Lower lobe of right lung (tissue), 2 donors: Measurements from ENCODE around the gene EIF4A2. TPM values are rescaled to one million over a fixed set of nuclear protein-coding genes. Genes with fewer than 3 reads are reported as not detected.

Source experiments
- ATAC-seq, 2 donors: fragments of 200-7000 bp; cut with Tn5 transposase; one replicate each; pipeline ENCODE4 v1.9.1; 2020 to 2022; ENCODE audit warnings: mild to moderate bottlenecking in 2 of 2, moderate library complexity in 2 of 2
- DNase-seq: peaks from one replicate; pipeline ENCODE4 v3.0.0-alpha.2; 2020
- H3K27ac ChIP-seq: fragments of 200-600 bp; one replicate; pipeline ENCODE4 v1.8.0; 2022
- H3K27me3 ChIP-seq: fragments of 200-600 bp; one replicate; pipeline ENCODE4 v1.8.0; 2022; ENCODE audit warnings: low read depth
- H3K36me3 ChIP-seq: fragments of 200-600 bp; one replicate; pipeline ENCODE4 v1.8.0; 2022; ENCODE audit warnings: mild to moderate bottlenecking
- H3K4me1 ChIP-seq: fragments of 200-600 bp; one replicate; pipeline ENCODE4 v1.8.0; 2022
- H3K4me3 ChIP-seq: fragments of 200-600 bp; one replicate; pipeline ENCODE4 v1.8.0; 2022; ENCODE audit warnings: mild to moderate bottlenecking
- H3K9me3 ChIP-seq: fragments of 200-600 bp; one replicate; pipeline ENCODE4 v1.8.0; 2022
- intact Hi-C: fragments of 100-400 bp; cut with DNase I; formaldehyde crosslinking; loops from one replicate; pipeline ENCODE4 v1.11.0; 2022
- total RNA-seq: library from RNA; stranded (reverse); fragmentation: NEBNext Ultra II Directional; extraction: Animal tissue kit (Norgen Biotek cat#: 25700); gene quantifications from one replicate; pipeline ENCODE4 v1.2.1, GENCODE V29; 2021
- TF ChIP-seq, protein P1 (sequence below): fragments of 200-600 bp; IDR thresholded peaks from one replicate; pipeline ENCODE4 v1.8.0; 2022; ENCODE audit warnings: antibody characterized with exemption, mild to moderate bottlenecking
- donor health status: DM: no; HTN: yes; CAD: no; lungs with severe emphysema.

Gene EIF4A2
- total RNA-seq, 1 donor from 2014 or later = 424 TPM

DNA sequence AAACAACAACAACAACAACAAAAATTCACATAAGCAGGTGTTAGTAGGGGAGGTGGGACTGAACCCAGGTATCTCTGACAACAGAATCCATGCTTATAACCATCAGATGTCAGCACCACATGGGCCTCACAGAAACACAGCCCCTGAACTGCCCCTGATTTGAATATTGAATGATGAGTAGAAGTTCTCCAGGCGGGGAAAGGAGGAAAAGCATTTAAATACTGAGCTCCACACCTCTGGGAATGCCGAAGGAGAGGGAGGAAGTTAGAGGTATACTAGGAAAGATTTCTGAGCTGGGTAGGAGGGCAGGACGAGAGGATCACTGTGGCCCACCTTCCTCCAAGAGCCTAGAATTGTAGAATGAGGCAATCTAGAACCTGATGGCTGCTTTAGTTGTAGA, 31.9 kb upstream of the EIF4A2 start:
- Histone ChIP-seq H3K36me3 (no peaks in the 10 kb centered on the region), H3K4me3 (no peak overlapping the region), H3K27me3 (no peaks in the 10 kb centered on the region), H3K9me3 (no peaks in the 10 kb centered on the region), H3K27ac (no peak overlapping the region), H3K4me1 (no peaks in the 10 kb centered on the region)
- TF ChIP-seq, protein P1, sequence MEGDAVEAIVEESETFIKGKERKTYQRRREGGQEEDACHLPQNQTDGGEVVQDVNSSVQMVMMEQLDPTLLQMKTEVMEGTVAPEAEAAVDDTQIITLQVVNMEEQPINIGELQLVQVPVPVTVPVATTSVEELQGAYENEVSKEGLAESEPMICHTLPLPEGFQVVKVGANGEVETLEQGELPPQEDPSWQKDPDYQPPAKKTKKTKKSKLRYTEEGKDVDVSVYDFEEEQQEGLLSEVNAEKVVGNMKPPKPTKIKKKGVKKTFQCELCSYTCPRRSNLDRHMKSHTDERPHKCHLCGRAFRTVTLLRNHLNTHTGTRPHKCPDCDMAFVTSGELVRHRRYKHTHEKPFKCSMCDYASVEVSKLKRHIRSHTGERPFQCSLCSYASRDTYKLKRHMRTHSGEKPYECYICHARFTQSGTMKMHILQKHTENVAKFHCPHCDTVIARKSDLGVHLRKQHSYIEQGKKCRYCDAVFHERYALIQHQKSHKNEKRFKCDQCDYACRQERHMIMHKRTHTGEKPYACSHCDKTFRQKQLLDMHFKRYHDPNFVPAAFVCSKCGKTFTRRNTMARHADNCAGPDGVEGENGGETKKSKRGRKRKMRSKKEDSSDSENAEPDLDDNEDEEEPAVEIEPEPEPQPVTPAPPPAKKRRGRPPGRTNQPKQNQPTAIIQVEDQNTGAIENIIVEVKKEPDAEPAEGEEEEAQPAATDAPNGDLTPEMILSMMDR = no peak
- ATAC-seq (no peak), DNase-seq (no peak)
- intact Hi-C loops = no loop called here

- ATAC-seq = no peak
- no peaks in the 10 kb centered on the region for H3K9me3 ChIP-seq
- peaks cover 8% of the 10 kb centered on the region for H3K27me3 ChIP-seq
- no peak overlapping the region for H3K27ac ChIP-seq
- no peaks in the 10 kb centered on the region for H3K36me3 ChIP-seq
- H3K4me3 ChIP-seq = no peak overlapping the region
- H3K4me1 ChIP-seq = no peaks in the 10 kb centered on the region
- TF ChIP-seq, protein P1 = no peak
- intact Hi-C loops = no loop called here
- no peak for DNase-seq
Measured at GRCh38 chr3:186754006-186754405, 29.4 kb upstream of the EIF4A2 start.

- Histone ChIP-seq H3K36me3 (no peaks in the 10 kb centered on the region), H3K27ac (no peak overlapping the region), H3K4me3 (no peak overlapping the region), H3K27me3 (peaks cover 9% of the 10 kb centered on the region), H3K4me1 (no peaks in the 10 kb centered on the region), H3K9me3 (no peaks in the 10 kb centered on the region)
- ATAC-seq = no peak
- DNase-seq = no peak
- TF ChIP-seq, protein P1 = no peak
- intact Hi-C loops = no loop called here
Measured at GRCh38 chr3:186754871-186755270, 28.5 kb upstream of the EIF4A2 start.

- Histone ChIP-seq H3K4me1 (no peaks in the 10 kb centered on the region), H3K4me3 (no peak overlapping the region), H3K27me3 (peaks cover 9% of the 10 kb centered on the region), H3K9me3 (no peaks in the 10 kb centered on the region), H3K27ac (no peak overlapping the region), H3K36me3 (no peaks in the 10 kb centered on the region)
- DNase-seq (no peak), ATAC-seq (no peak)
- intact Hi-C loops = no loop called here
- TF ChIP-seq, protein P1 = no peak
Measured at GRCh38 chr3:186757214-186757613, 26.2 kb upstream of the EIF4A2 start.

GRCh38 chr3:186757686-186758220, 25.6 kb upstream of the EIF4A2 start:
- Histone ChIP-seq H3K9me3 (no peaks in the 10 kb centered on the region), H3K4me3 (no peak overlapping the region), H3K36me3 (no peaks in the 10 kb centered on the region), H3K4me1 (no peaks in the 10 kb centered on the region), H3K27ac (no peak overlapping the region), H3K27me3 (peaks cover 9% of the 10 kb centered on the region)
- ATAC-seq = no peak
- intact Hi-C loops = no loop called here
- no peak for DNase-seq
- TF ChIP-seq, protein P1 = no peak
